Natural killer cell (primary cell): ENCODE data around the gene ERV3-1. TPM values are rescaled to one million over a fixed set of nuclear protein-coding genes. Genes with fewer than 3 reads are reported as not detected.

ENCODE experiments used
- ATAC-seq, 3 donors: fragments of 150-1000 bp in 2 of 3; fragments of 200-7000 bp in 1 of 3; cut with Tn5 transposase; 1 replicate in 1 of 3; 2 replicates in 2 of 3; pipeline ENCODE4 v1.10.0; 2021; ENCODE audit warnings: mild to moderate bottlenecking in 2 of 3, moderate library complexity in 2 of 3
- DNase-seq, 2 donors: peaks; one replicate each; pipeline versions ENCODE4 v3.0.0 to v3.0.0-alpha.2; 2013 to 2021; ENCODE audit warnings: mixed read lengths in 1 of 2
- H3K27ac ChIP-seq: one replicate; pipeline ENCODE4 v1.5.1; 2013; ENCODE audit warnings: mild to moderate bottlenecking, low read length
- H3K27me3 ChIP-seq: one replicate; pipeline ENCODE4 v1.6.1; 2013; ENCODE audit warnings: low read length; ENCODE audit not compliant: control insufficient read depth, insufficient read depth
- H3K36me3 ChIP-seq: one replicate; pipeline ENCODE4 v1.6.1; 2013; ENCODE audit warnings: low read length; ENCODE audit not compliant: control insufficient read depth, insufficient read depth
- H3K4me1 ChIP-seq: one replicate; pipeline ENCODE4 v1.6.1; 2013; ENCODE audit warnings: low read length; ENCODE audit not compliant: control insufficient read depth, insufficient read depth
- H3K4me3 ChIP-seq: one replicate; pipeline ENCODE4 v1.5.1; 2013; ENCODE audit warnings: low read length
- H3K9me3 ChIP-seq: one replicate; pipeline ENCODE4 v1.6.1; 2013; ENCODE audit warnings: low read length; ENCODE audit not compliant: control insufficient read depth, insufficient read depth
- H3K27ac Mint-ChIP-seq, 2 donors: one replicate each; pipeline ENCODE4 v1.8.0; 2022; ENCODE audit warnings: mild to moderate bottlenecking in 2 of 2, mixed read lengths in 2 of 2, moderate library complexity in 1 of 2
- H3K27me3 Mint-ChIP-seq, 2 donors: one replicate each; pipeline ENCODE4 v1.8.0; 2022; ENCODE audit warnings: low read depth in 2 of 2, mixed read lengths in 2 of 2
- H3K36me3 Mint-ChIP-seq: one replicate; pipeline ENCODE4 v1.8.0; 2022; ENCODE audit warnings: mixed read lengths
- H3K4me1 Mint-ChIP-seq, 2 donors: one replicate each; pipeline ENCODE4 v1.8.0; 2022; ENCODE audit warnings: mixed read lengths in 2 of 2
- H3K4me3 Mint-ChIP-seq: one replicate; pipeline ENCODE4 v1.8.0; 2022; ENCODE audit warnings: mild to moderate bottlenecking, moderate library complexity, mixed read lengths
- H3K9me3 Mint-ChIP-seq, 2 donors: one replicate each; pipeline ENCODE4 v1.8.0; 2022; ENCODE audit warnings: mixed read lengths in 2 of 2
- CTCF ChIP-seq: fragments of 200-600 bp; IDR thresholded peaks from one replicate; pipeline ENCODE4 v1.8.0; 2022; ENCODE audit warnings: antibody characterized with exemption
- WGBS: methylation state at CpG from one replicate; pipeline ENCODE4 v1.1.7; 2013; ENCODE audit warnings: missing lambda C conversion rate; ENCODE audit not compliant: insufficient coverage; 5-methylcytosine and 5-hydroxymethylcytosine counted together
- intact Hi-C: fragments of 100-400 bp; cut with micrococcal nuclease; formaldehyde crosslinking; loops from one replicate; pipeline ENCODE4 v1.14.2; 2022
- total RNA-seq, 4 donors: library from RNA; stranded (reverse); fragments of 120-200 nt in 1 of 4; gene quantifications; one replicate each; pipeline versions ENCODE4 v1.2.3 to v1.2.4, GENCODE V29; 2013 to 2022

The ERV3-1 gene
- total RNA-seq, 3 donors from 2014 or later (not counting 1 experiment from before 2014, with no cell fraction given): 26.3 to 35.1 (median 34.2) TPM

- Mint-ChIP-seq H3K4me1 (peaks cover 74 to 78% of the 10 kb centered on the region in 2 donors), H3K27me3 (no peaks in the 10 kb centered on the region), H3K9me3 (peaks cover 0 to 6% of the 10 kb centered on the region in 2 donors), H3K36me3 (no peaks in the 10 kb centered on the region), H3K4me3 (no peak overlapping the region), H3K27ac (peak overlapping the region; percentile 10 to 41)
- DNase-seq (no peak), ATAC-seq (no peak)
- Histone ChIP-seq H3K4me1 (peaks cover 18% of the 10 kb centered on the region), H3K4me3 (no peak overlapping the region), H3K9me3 (peaks cover 13% of the 10 kb centered on the region), H3K27ac (no peak overlapping the region), H3K36me3 (peaks cover 16% of the 10 kb centered on the region), H3K27me3 (no peaks in the 10 kb centered on the region)
- intact Hi-C loops: loop anchor here (10.0 kb wide), 2 partner anchors 208 to 372 kb away; partner anchors contain the start of genes ZNF138 and ZNF92
- no peak for TF ChIP-seq CTCF
- WGBS: 100% methylated on average over 2 of the region's 2 CpGs
These were observed 3.4 kb downstream of the ERV3-1 start for GRCh38 chr7:65002972-65003585.

GRCh38 chr7:65001291-65001814, 5.1 kb downstream of the ERV3-1 start:
- H3K27me3 ChIP-seq: no peaks in the 10 kb centered on the region
- Mint-ChIP-seq H3K4me1 (peaks cover 69 to 72% of the 10 kb centered on the region in 2 donors), H3K4me3 (no peak overlapping the region), H3K27ac (no peak overlapping the region), H3K9me3 (peaks cover 3 to 10% of the 10 kb centered on the region in 2 donors), H3K36me3 (peaks cover 6% of the 10 kb centered on the region), H3K27me3 (no peaks in the 10 kb centered on the region)
- TF ChIP-seq CTCF: no peak
- WGBS: 0% methylated on average over 1 of the region's 1 CpG
- DNase-seq: no peak
- no peak overlapping the region for H3K4me3 ChIP-seq
- intact Hi-C loops: loop anchor here (10.0 kb wide), 2 partner anchors 207 to 373 kb away; partner anchors contain the start of genes ZNF138 and ZNF92
- H3K27ac ChIP-seq: no peak overlapping the region
- H3K4me1 ChIP-seq: peaks cover 9% of the 10 kb centered on the region
- H3K9me3 ChIP-seq: peaks cover 29% of the 10 kb centered on the region
- peaks cover 16% of the 10 kb centered on the region for H3K36me3 ChIP-seq
- ATAC-seq: no peak

GRCh38 chr7:64999165-65000004, 7.1 kb downstream of the ERV3-1 start:
- H3K9me3 Mint-ChIP-seq: peaks cover 3 to 13% of the 10 kb centered on the region in 2 donors
- WGBS: 79% methylated on average over 11 of the region's 11 CpGs
- peaks cover 11% of the 10 kb centered on the region for H3K36me3 Mint-ChIP-seq
- H3K4me1 ChIP-seq: peaks cover 5% of the 10 kb centered on the region
- H3K27ac Mint-ChIP-seq: peak overlapping the region in 1 of 2 donors; percentile 42
- H3K4me3 ChIP-seq: no peak overlapping the region
- DNase-seq (no peak), ATAC-seq (peak in 1 of 3 donors; percentile 43)
- peak overlapping the region; percentile 67 for H3K27ac ChIP-seq
- no peak for TF ChIP-seq CTCF
- peaks cover 51 to 52% of the 10 kb centered on the region in 2 donors for H3K4me1 Mint-ChIP-seq
- no peaks in the 10 kb centered on the region for H3K27me3 ChIP-seq
- peaks cover 49% of the 10 kb centered on the region for H3K9me3 ChIP-seq
- no peaks in the 10 kb centered on the region for H3K27me3 Mint-ChIP-seq
- intact Hi-C loops: loop anchor here (10.0 kb wide), 2 partner anchors 205 to 375 kb away; partner anchors contain the start of genes ZNF138 and ZNF92
- H3K4me3 Mint-ChIP-seq: no peak overlapping the region
- H3K36me3 ChIP-seq: peaks cover 16% of the 10 kb centered on the region
